ENCODE data around the gene PRKAR1B.
"Not testable (repeated sequence)": the region's sequence is repeated elsewhere in the genome, so short reads cannot be mapped to it uniquely, and the experiment has no call there.

Gene PRKAR1B

DNA sequence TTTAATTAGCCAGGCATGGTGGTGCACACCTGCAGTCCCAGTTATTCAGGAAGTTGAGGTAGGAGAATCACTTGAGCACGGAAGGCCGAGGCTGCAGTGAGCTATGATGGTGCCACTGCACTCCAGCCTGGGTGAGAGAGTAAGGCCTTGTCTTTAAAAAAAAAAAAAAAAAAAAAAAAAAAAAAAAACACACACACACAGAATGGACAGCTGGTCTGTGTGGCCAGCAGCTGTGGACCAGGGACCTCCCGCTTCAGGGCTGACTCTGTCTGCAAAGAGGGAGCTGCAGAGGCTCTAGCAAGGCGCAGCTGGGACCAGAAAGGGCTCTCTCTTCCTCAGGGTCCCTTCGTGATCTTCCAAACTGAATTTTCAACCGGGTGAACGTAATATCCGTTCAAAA lies 54.2 kb downstream of the PRKAR1B start:
- no peak for DNase-seq (ENCODE audit: extremely low read depth in 1 of 2, low read depth in 1 of 2)

DNA sequence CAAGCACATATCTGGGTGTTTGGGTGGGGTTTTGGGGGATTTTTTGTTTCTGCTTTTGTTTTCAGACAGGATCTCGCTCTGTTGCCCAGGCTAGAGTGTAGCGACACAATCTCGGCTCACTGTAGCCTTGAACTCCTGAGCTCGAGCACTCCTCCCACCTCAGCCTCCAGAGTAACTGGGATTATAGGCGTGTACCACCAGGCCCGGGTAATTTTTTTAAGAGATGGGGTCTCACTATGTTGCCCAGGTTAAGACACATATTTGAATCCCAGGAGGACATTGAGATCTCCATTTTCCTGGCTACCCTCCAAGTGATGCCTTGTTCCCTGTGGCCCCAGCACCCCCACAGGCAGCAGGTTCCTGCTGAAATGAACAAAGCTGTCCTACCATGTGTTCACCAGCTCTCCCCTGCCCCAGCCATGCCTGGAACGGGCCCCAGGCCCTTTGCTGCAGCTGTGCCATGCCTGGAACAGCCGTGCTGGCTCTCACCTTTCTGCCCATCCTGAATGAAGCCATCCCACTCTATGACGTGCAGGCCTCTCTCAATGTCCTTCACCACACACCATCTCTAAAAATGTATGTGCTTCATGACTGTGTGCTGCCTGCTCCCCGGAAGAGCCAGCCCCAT lies 55.6 kb downstream of the PRKAR1B start:
- DNase-seq (ENCODE audit: extremely low read depth in 1 of 2, low read depth in 1 of 2): no peak

DNA sequence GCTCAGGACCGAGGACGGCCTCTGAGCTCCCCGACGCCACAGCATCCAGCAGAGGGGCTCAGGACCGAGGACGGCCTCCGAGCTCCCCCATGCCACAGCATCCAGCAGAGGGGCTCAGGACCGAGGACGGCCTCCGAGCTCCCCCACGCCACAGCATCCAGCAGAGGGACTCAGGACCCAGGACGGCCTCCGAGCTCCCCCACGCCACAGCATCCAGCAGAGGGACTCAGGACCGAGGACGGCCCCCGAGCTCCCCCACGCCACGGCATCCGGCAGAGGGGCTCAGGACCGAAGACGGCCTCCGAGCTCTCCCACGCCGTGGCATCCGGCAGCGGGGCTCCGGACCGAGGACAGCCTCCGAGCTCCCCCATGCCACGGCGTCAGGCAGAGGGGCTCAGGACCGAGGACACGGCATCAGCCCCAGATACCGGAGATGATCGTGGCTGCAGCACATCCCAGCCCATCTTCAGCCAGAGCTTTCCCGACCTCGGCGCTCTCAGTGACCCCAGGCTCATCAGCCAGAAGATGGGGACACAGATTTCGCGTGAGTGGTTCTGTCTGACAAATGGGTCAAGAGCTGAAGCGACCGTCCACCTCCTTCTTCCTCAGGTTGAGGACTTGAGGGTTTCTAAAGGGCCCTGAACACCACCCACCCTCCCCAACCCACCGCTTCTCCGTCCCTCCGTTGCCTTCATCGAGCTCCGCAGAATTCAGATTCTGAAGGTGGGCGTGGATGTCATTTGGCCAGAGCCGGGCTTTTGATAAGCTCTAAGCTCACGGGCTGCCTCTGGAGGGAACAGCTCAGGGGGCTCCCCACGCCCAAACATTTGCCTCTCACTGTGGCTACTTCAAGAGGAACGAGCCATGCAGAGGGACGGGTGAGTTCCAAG lies 56.3 kb downstream of the PRKAR1B start:
- no peak for DNase-seq (ENCODE audit: extremely low read depth in 1 of 2, low read depth in 1 of 2)

DNA sequence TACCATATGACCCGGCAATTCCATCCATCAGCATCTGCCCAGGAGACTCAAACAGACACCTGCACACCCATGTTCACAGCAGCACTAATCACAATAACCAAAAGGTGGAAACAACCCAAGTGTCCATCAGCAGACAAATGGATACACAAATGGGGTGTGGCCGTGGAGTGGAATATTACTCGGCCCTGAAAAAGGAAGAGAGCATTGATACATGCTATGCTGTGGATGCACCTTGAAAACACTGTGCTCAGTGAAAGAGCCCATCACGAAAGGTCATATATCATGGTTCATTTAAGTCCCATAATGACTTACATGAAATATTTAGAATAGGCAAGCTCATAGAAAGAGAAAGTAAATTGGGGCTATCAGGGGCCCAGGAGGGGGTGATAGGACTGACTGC lies 58.1 kb downstream of the PRKAR1B start:
- DNase-seq (ENCODE audit: extremely low read depth in 1 of 2, low read depth in 1 of 2): no peak

DNA sequence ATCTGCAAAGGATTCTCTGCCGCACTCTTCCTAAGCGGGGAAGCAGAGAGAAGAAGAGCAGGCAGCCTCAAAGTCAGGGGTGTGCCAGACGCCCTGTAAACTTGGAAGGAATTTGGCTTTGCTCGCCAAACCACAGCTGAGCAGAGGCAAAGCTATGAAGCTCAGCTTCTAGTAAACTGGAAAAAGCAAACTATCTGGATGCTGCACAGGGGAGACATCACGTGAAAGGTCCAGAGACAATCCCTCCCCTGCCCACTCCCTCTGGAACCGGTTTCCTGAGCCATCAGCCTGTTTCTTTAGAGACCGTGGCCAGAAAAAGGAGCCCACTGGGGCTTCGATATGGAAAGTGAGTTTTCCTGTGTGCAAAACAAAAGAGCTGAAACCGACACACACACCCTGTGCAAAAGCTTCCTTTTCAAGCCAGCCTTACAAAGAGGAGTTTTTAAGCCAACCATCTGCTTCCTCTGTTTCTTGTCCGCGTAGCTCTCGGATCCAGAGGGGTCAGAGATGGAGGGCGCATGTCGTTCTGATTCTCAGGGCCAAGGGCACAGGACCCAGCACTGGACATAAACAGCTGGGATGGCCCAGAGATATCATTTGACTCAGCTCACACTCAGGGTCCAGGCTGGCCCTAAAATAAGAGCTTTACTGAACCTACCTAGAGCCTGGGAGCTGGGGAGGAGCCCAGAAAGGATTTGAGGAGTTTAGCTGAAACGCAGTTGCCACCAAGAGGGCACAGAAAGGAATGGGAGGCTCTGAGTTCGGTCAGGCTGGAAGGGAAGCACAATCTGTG lies 58.7 kb downstream of the PRKAR1B start:
- DNase-seq (ENCODE audit: extremely low read depth in 1 of 2, low read depth in 1 of 2): no peak

DNA sequence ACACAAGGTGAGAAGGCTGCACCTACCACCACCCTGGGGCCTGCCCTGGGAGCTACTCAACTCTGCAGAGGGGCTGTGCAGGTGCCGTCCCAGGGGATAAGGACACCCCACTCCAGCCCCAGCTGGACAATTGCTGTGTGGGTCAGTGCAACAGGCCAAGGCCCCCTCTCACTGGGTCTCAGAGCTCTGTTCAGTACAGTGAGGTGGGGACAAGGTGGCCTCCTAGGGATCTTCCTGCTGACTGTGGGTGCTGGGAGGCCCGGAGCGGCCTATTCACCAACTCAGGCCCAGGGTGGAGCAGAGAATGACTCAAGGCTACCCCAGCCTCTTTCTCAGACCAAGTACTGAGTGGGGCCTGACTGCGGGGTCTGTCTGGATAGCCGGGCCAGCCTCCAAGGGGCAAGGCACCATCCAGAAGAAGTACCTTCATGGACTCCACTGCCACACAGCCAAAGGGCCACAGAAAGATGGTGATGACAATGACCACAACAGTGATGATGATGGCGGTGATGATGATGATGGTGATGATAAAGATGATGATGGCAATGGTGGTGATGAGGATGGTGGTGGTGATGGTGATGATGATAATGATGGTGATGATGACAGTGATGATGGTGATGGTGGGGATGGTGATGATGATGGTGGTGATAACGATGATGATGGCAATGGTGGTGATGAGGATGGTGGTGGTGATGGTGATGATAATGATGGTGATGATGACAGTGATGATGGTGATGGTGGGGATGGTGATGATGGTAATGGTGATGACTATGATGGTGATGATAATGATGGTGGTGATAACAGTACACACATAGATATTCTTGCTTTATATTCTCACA lies 60.4 kb downstream of the PRKAR1B start:
- DNase-seq (ENCODE audit: extremely low read depth in 1 of 2, low read depth in 1 of 2): no peak

DNA sequence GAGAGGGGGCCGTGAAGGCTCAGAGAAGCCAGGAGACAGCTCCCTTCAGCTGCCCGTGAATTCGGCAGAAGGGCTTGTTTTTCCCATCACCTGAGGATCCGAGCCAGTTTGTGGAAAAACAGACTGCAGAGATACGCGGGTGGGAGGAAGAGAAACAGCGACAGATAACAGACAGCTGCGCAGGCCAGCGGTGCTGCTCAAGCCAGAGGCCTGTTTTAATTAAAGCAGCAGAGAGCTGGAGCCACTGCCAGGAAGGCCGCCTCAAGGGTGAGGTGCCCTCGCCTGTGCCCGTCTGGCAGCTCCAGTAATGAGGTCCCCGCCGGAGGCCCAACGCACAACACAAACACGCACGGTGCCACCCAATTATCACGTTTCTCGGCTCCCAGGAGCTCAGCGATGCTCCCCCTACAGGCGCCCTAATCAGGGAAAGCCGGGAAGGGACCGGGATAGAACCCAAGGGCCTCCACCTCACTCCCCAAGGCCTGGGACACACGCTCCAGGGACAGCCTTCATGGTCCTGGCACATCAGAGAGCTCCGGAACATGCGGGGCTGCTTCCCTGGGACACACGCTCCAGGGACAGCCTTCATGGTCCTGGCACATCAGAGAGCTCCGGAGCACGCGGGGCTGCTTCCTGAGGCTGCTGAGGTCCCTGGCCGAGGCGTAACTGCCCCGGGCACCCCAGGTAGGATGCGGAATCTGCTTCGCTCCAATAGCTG lies 61.2 kb downstream of the PRKAR1B start:
- DNase-seq (ENCODE audit: extremely low read depth in 1 of 2, low read depth in 1 of 2): no peak

DNA sequence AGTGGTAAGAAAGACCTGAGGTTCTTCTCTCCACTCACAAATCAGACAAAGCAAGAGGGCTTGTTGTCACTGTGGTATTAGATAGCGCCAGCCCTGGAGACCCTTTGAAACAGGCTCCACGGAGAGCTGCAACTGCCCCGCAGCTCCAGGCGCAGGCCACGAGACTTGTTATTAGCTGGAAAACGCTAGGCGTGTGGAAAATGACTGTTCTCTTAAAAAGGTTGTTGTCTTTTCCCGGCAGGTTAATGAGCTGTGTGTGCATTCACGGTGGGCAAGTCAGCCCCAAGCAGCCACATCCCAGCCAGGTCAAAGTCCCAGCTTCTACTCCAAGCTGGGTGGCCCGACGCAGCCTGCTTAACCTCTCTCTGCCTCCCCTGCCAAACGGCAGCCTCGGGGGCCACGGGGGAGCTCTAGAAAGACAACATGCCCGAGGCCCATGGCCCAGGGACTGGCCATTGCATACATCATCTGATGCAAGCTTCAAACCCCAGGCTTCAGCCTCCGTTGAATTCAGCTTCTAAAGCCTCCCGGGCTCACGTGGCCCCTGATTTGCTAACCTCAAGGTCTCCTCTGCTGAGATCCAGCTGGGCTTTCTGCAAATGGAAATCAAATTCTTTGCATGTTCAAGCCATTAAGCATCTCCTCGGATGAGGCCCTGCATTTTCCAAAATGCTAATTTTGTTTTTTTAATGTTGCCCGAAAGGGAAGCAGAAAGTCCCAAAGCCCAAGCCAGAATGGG lies 61.9 kb downstream of the PRKAR1B start:
- no peak for DNase-seq (ENCODE audit: extremely low read depth in 1 of 2, low read depth in 1 of 2)

DNA sequence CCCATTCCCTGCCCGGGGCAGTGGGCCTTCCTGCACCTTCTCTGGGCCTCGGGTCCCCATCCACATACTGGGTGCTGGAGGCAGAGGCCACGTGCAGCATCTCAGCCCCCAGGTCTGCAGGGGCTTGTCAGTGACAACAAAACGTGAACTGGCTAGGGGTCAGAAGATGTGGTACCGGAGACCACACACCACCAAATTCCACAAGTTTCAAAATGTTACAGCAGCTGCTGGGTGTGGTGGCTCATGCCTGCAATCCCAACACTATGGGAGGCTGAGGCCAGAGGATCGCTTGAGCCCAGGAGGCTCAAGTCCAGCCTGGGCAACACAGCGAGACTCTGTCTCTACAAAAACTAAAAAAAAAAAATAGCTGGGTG lies 62.7 kb downstream of the PRKAR1B start:
- no peak for DNase-seq (ENCODE audit: extremely low read depth in 1 of 2, low read depth in 1 of 2)

DNA sequence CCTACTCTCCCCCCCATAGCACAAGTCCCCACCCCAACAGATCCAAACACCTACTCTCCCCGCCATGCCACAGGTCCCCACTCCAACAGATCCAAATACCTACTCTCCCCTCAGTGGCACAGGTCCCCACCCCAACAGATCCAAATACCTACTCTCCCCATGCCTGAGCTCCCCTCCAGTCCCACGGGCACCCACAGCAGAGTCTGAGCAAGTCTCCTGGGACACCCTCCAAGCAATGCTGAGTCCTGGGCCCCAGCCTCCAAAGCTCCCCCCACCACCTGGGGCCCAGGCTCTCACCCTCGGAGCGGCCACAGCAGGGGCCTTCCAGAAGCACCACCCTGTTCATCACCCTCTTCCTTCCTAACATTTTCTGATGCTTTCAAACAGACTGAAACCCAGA lies 64.5 kb downstream of the PRKAR1B start:
- no peak for DNase-seq (ENCODE audit: extremely low read depth in 1 of 2, low read depth in 1 of 2)

DNA sequence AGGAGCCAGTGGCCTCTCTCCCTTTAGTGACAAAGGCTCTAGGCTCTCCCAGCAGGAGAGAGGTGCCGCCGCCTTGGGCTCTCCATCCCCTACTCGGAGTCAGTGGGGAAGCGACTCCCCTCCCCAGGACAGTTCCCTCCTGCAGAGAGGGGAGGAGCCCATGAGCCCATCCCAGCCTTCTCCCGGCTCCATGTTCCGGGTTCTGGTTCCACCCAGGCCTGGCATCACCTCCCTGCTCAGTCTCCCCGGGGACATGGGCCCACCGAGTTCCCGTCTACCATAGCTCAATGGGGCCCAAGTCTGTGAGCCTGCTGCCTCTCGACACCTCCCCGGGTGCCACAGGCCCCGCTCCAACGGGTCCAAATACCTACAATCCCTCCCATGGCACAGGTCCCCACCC lies 67.1 kb downstream of the PRKAR1B start:
- DNase-seq (ENCODE audit: extremely low read depth in 1 of 2, low read depth in 1 of 2): no peak

DNA sequence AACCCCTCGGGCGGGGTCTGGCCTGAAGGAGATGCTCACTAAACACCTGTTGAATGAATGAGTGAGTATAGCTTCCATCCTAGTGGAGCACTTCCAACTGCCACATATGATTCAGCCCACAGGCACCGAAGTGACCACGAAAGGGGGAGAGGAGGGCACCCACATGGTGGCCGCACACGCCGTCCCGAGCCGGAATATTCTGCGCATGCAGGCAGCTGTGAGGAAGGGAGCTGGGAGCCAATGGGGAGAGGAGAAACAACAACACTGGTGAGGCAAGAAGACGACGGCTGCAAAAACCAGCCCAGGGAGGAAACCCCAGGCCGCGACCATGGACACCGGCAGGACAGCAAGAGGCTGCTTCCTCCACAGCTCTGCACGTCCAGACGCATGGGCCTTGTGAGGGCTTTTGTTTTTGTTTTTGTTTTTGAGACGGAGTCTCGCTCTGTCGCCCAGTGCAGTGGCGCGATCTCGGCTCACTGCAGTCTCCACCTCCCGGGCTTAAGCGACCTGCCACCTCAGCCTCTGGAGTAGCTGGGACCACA lies 67.7 kb downstream of the PRKAR1B start:
- DNase-seq (ENCODE audit: extremely low read depth in 1 of 2, low read depth in 1 of 2): no peak

DNA sequence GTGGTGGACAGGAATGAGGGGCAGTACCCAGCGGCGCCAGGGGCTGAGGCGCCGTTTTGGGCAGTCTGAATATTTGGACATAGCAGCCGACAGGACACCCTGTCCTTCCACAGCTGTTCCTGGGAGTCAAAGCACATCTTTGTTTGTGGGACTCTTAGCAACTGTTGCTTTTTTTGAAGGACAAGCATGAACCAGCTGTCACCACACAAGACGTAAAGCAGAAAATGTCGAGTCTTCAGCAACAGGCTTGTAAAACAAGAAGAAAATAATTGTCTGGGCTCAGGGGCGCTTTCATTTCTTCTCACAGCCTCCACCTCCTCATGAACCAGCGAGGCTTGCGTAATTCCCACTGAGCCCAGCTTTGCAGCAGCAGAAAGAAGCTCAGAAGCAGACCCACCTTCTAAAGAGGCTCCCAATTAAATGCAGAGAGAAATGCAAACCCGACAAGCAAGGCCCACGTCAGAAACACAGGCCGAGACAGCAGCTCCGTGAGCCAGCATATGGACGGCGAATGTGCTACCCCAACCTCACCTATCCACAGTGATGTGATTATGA lies 69.4 kb downstream of the PRKAR1B start:
- no peak for DNase-seq (ENCODE audit: extremely low read depth in 1 of 2, low read depth in 1 of 2)

DNA sequence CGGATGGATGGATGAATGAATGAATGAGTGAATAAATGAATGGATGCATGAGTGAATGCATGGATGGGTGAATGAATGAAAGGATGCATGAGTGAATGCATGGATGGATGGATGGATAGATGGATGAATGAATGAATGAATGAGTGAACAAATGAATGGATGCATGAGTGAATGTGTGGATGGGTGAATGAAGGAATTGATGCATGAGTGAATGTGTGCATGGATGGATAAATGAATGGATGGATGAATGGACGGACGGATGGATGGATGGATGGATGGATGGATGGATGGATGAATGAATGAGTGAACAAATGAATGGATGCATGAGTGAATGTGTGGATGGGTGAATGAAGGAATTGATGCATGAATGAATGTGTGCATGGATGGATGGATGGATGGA lies 70.1 kb downstream of the PRKAR1B start:
- not testable (repeated sequence) for DNase-seq (ENCODE audit: extremely low read depth in 1 of 2, low read depth in 1 of 2)

DNA sequence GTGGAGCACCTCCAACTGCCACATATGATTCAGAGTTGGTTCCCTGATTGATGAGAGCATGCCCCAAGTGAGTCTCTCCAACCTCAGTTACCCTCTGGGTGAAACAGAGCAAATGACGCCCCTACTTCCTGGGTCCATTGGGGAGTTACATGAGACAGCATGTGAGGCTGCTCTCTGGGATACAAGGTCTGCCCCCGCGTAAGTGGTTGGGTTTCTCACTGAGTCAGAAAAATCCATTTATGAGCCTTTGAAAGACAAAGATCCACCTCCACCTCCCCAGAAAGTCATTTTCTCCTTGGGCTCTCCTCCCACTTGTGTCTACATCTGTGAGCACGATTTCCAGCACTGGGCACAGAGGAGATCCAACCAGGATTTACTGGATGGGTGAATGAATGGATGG lies 71.3 kb downstream of the PRKAR1B start:
- DNase-seq (ENCODE audit: extremely low read depth in 1 of 2, low read depth in 1 of 2): no peak

DNA sequence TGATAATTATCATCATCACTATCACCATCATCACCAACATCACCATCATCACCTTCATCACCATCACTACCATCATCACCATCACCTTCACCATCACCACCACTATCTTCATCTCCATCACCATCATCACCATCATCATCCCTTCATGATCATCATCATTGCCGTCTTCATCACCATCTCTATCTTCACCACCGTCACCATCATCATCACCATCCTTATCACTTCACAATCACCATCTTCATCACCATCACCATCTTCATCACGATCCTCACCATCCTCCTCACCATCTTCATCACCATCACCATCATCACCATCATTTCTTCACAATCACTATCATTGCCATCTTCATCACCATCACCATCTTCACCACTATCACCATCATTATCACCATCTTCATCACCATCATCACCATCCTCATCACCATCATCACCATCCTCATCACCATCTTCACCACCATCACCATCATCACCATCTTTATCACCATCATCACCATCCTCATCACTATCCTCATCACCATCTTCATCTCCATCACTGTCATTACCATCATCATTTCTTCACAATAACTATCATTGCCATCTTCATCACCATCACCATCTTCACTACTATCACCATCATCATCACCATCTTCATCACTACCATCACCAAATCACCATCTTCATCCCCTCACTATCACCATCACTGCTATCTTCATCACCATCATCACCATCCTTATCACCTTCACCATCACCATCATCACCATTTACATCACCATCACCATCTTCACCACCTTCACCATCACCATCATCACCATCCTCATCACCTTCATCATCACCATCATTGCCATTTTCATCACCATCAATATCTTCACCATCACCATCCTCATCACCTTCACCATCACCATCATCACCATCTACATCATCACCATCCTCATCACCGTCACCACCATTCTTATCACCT lies 73.0 kb downstream of the PRKAR1B start:
- no peak for DNase-seq (ENCODE audit: extremely low read depth in 1 of 2, low read depth in 1 of 2)

DNA sequence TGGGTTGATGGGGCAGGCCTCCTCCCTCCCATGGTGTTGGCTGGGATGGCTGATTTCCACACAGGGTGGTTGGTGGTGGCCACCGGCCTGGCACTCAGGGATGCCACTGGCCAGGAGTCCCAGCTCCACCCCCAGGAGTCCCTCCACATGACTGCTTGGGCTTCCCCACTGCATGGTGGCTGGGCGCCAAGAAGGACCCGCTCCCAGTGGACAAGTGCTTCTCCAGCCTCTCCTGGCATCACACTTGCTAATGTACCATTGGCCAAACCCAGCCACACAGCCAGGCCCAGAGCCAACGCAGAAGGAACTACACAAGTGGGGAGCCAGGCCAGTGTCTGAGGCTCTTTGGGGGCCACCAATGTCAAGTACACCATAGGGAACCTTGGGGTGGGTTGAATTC lies 74.2 kb downstream of the PRKAR1B start:
- DNase-seq (ENCODE audit: extremely low read depth in 1 of 2, low read depth in 1 of 2): no peak

DNA sequence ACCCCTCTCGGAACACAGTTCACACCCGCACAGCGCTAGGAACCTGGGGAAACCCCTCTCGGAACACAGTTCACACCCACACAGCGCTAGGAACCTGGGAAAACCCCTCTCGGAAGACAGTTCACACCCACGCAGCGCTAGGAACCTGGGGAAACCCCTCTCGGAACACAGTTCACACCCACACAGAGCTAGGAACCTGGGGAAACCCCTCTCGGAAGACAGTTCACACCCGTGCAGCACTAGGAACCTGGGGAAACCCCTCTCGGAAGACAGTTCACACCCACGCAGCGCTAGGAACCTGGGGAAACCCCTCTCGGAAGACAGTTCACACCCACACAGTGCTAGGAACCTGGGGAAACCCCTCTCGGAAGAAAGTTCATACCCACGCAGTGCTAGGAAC lies 74.9 kb downstream of the PRKAR1B start:
- DNase-seq (ENCODE audit: extremely low read depth in 1 of 2, low read depth in 1 of 2): not testable (repeated sequence)

Data from activated CD8-positive, alpha-beta memory T cell treated with anti-CD3 and anti-CD28 coated beads for 1 hour (primary cell).